Activated effector memory CD4-positive, alpha-beta T cell treated with anti-CD3 and anti-CD28 coated beads, Interleukin-2, amount 50 U/mL, for 16 hours (primary cell): ENCODE data around the gene HOXC6.
"Not testable (repeated sequence)": the region's sequence is repeated elsewhere in the genome, so short reads cannot be mapped to it uniquely, and the experiment has no call there.

ENCODE experiments used
- DNase-seq: peaks from one replicate; pipeline ENCODE4 v3.0.0-alpha.2; 2020

The HOXC6 gene

DNA sequence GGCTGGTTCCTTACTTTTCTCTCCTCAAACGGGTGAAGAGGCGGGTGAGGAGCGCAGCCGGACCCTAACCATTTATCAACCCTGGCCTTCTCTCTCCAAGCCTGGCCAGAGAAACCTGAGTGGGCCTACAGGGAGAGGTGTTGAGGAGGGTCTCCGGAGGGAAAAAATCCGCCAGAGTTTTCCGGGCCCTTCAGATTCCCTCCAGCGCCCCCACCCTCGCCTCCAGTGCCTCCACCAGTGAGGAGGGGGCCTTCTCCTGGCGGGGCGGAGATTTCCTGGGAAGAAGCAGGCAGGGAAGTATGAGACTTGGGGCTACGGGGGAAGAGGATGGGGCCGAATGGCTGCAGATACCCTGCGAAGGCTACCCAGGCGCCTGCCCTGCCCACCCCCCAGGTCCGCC, 3.2 kb downstream of the HOXC6 start:
- DNase-seq: no peak

DNA sequence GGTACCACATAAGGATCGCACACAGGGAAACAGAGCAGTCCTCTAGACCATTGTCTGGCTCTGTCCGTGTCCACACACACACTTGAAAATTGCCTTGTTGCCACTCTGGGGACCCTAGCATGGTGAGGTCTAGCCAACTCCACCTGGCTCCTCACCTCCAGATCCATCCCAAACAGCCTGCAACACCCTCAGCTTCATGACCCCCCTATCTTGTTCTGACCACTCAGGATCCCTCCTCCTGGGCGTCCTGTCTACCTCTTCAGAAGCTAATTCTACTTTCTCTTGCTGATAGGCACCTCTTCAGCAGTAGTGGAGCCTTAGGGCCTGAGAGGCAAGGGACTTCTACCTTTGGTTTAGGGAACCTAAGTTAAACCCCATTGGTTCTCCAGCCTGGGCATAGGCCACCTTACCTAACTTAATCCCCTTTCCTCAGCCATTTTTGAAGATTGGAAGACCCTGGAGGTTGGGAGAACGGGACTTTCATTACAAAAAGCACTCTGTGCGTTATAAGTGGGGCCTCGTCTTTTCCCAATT, 3.9 kb downstream of the HOXC6 start:
- DNase-seq: no peak

DNA sequence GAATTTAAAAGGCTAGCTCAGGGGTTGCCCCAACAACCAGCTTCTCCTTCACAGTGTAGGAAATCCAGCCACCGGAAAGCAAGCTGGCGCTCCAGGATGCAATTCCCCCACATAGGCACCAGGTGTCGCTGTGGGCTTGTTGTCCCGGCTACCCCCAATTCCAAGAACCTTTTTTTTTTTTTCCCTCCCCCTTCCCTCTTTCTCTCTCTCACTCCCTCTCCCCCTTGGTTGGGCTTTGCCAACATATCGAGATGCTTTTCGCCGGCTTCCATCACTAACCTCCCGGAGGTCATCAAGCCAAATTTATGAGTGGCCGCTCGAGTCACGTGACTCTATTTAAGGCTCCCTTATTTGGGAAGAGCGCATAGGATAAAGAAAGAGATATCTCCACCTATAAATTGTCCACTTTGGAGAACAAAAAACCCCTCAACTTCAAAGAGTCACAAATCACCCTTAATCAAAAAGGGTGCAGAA, 4.4 kb downstream of the HOXC6 start, which contains the start of gene HOXC5:
HOXC5 (plus strand) TSS at position 424 of the 474 bp plus-strand sequence. CDS start 73 bp downstream, outside the sequence.
- peak; percentile 82 for DNase-seq

DNA sequence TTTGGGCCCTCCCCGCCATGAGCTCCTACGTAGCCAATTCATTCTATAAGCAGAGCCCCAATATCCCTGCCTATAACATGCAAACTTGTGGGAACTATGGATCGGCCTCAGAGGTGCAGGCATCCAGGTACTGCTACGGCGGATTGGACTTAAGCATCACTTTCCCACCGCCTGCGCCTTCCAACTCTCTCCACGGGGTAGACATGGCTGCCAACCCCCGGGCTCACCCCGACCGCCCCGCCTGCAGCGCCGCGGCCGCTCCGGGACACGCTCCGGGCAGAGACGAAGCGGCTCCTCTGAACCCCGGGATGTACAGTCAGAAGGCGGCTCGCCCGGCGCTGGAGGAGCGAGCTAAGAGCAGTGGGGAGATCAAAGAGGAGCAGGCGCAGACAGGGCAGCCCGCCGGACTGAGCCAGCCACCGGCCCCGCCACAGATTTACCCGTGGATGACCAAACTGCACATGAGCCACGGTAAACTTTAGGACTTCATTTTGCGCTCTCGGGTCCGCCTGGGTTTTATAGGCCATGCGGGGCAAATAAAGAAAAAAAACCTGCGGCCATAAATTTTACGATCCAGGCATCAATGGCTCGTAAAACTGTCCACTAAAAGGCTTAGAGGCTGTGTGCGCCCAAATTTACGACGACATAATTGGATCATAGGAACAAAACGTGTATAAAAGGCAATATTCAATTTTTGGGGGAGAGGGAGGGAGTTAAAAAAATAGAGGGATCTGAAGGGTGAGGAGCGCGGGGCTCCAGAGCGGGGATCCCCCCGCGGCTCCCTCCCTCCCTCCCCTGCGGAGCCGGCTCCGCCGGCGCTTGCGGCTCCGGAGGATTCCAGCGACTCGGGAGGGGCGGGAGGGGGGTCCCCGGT, 5.1 kb downstream of the HOXC6 start:
- DNase-seq: no peak

DNA sequence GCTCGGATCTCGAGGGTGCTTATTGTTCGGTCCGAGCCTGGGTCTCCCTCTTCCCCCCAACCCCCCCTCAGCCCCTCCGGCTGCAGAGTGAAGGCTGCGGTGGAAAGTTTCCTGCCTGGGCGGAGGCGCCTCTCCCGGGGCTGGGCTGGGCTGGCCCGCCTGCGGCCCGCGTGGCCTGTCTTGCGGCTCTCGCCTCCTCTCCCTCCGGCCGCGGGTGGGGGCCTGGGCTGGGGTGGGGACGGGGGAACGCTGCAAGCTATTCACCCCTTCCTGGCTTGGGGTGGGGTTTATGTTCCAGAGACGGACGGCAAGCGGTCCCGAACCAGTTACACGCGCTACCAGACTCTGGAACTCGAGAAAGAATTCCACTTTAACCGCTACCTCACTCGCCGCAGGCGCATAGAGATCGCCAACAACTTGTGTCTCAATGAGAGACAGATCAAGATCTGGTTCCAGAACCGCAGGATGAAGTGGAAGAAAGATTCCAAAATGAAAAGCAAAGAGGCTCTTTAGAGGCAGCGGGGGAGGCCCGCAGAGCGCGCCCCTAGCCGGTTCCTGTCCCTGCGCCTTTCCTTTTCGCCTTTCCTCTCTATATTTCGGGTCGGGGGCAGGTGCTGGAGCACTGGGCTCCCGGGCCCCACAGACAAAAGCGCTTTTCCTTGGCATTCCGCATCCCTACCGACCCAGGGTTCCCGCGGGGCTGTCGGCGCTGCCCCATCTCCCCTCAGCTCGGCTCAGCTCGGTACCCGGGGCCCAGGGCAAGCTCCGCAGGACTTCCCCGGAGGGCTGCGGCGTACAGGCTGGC, 5.9 kb downstream of the HOXC6 start:
- no peak for DNase-seq

DNA sequence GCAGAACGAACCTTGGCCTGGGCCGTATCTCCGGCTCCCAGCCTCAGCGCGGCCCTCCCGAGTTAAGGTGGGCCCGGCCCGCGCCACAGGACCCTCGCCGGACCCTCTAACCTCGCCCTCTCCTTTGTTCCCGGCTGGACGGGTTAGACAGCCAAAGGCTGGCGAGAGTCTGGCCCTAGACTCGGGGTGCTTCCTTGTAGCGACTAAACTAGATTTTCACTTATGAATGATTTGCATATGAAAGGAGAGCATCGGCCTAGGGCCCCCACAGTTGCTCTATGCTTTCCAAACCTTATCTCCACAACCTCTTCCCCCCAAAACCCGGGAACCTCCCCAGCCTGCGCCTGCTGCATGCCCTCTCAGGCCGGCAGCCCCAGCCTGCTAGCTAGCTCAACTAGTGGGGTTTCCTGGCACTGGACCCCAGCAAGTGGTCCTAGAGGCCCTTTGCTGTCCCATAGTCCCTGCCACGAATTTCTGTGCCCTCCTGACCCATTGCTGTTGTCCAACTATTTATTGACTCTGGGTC, 6.6 kb downstream of the HOXC6 start:
- DNase-seq: no peak

DNA sequence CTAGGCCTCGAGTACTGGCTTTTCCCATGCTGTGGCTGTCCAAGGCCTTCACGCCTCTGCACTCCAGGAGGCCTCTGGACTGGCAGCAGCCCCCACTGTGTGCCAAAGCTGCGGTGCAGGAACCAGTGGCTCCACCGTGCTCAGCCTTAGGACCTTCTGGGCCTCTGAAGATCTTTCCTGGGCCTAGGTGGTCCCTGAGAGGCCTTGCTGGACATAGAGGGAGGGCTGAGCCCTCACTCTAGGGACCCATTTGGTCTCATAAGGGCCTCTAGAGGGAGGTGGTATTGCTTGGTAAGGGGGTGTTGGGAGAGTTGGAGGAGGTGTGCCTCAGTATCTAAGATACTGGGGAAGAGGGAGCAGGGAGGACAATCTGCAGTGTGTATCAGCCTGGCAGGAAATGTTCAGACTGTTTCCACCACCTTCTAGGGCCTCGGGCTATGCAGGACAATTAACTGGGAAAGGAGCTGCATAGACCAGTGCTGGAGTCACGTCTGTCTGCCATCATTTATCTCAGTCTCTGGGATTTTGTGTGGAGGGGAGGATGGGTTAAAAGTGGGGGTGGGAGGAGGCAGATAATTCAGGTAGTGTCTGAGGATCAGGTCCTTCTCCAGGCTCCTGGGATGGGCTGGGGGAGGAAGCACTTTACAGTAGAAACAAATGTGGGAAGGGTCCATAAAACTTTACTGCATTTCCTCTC, 7.5 kb downstream of the HOXC6 start:
- no peak for DNase-seq

DNA sequence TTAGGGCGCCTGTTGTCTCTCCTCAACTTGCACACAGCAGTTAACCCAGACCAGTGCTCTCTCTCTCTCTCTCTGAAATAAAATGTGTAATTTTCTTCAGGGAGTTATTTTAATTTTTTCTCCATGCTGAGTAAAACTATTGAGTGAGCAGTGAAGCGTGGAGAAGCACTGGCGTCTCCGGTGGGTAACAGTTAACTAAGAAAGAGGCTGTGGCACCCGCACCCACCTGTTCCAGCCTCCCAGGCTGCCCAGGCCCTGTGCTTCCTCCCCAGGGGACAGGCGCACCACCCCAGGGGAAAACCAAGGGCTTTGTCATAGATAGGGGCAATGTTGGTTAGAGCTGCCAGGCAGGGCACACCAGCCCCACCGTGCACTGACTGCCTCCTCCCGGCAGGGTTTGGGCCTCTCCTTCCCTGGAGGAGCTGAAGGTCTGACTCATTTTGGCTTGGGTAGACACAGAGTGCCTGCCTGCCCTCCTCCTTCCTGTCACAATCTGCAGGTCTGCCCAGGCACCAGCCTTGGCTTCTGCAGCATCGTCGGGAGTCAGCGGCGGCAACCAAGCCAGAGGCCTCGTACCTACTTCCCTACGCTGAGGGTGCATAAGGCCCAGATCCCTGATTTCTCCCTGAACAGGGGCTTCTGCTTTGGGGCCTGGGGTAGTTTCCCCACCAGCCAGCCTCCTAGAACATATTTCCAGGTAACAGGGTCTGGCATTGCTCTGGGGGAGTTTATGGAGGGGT, 8.6 kb downstream of the HOXC6 start:
- DNase-seq: no peak

DNA sequence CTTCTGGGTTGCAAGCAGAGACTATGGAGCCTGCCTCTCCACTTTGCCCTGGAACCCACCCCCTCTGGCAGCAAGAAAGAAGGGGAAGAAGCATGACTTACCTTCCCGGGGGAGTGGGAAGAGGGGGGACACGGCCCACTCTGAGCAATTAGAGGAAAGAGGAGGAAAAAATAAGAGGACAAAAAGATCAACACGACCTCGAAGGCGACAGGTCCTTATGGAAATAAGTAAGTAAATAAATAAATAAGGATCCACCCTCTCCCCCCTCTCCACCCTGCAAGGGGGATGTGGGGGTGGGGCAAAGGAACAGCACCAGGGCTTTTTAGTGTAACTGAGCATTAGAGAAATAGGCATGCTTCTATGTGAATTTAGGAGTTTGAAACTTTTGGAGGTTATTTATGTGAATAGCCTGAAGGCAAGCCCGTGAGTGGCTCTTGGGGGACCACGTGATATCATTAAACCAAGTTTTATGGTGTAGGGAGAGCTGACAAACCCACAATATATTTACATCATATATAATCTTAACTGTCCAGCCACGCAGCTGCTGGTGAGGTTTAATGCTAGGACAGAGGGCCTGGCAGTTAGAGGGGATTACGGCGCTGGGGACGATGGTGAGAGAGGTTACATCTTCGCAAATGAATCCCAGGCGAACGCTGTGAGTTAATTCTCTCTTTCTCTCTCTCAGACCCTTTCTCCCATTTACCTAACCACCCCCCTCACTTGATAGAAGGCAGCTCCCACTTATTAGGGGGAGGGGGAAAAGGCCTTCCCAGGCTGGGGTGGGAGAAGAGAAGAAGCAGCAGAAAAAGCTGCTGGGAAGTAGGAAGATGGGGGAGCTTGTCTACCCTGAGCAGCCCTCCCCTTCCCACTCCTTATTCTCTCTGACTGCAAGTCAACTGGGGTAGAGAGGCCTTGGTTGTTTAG, 9.4 kb downstream of the HOXC6 start:
- DNase-seq: no peak

DNA sequence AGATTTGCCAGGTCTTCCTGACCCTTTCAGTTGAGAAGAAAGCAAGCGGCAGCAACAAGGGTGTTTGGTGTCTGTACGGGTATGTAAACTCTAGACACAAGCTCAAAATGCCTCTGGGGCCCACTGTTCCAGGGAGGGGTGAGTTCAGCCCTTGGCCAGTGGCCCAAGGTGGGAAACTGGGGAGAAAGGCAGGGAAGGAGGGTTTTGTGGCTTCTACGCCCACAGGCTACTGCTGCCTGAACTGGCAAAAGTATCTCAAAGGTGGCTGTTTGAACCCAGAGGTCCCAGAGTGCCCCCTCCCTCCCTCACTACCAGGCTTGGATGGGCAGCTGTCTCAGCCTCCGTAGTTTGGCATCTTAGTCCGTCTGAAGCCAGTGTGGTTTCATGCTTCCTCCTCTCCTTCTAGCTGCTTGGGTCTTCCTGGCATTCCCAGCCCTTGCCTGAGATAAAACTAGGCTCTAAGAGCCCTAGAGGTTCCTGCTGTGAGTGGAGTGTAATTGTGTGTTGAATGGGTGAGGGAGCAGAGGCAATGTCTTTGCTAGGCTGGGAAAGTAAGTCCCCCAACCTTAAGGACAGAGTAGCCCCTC, 10.1 kb downstream of the HOXC6 start:
- DNase-seq: no peak

DNA sequence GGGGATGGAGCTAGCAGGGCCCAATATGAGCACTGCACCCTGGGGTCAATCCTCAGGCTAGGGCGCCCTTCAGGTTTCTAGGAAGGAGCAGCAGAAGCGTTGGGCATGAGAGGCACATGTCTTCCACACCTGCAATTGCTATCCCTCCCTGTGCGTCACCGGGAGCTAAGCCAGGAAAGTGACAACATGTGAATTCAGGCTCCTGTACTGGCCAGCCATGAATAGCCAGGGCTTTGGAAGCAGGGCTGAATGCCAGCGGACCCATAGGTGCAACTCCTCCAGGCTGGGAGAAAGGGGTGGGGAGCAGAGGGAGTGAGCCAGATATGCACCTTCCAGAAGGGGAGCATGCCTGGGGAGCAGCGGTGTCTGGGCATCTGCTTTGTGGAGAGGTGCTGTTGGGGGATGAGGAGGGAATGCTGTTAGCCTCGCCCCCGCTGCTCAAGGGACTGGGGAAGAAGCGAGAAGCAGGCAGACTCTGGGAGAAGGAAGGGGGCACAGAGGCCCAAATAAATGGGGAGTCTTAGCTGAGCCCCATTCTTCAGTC, 10.7 kb downstream of the HOXC6 start:
- DNase-seq: no peak

DNA sequence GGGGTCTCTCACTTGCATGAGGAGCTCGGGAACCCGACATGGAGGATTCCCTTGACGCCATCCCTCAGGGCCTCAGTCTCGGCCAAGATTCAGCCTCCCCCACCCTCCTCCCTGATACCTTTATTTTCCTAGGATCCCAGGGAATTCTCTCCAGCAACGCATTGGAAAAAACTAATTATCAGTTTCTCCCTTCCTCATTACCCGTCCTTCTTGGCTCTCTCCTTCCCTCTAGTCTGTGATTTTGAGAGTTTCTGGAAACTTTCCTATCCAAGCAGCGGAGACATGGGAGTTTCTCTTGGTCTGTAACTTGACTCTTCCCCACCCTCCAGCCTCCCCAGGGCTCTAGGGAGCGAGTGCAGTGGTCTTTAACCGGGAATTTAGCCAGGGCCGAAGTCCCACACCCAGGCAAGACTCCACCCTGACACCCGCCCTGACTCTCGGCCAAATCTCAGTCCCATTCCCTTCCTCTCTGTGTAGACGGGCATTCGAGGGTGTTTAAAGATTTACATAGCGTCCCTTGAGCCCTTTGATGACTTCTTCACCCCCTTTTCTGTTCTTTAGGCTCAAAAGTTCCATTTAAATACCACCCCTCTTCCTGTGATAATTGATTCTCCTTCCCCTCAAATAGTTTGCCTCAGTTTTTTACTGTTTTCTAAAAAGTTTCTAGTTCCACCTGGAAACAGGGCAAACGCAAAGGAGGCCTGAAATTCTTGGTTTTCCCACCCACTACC, 11.3 kb downstream of the HOXC6 start:
- DNase-seq: no peak

DNA sequence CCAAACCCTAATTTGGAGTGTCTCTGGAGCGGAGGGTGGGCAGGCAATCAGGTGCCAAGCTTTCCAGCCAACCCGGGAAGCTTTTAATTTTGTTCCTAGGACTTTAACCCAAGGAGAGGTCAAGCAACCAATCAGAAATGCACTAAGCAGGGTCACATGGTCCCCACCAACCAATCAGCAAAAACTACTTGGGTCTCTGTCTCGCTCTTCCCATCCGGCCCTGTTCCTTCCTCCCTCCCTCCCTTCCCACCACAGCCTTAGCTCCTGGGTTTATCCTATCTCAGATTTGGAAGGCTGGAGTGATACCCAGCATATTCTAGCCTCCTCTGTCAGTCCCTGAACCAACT, 11.9 kb downstream of the HOXC6 start:
- no peak for DNase-seq

DNA sequence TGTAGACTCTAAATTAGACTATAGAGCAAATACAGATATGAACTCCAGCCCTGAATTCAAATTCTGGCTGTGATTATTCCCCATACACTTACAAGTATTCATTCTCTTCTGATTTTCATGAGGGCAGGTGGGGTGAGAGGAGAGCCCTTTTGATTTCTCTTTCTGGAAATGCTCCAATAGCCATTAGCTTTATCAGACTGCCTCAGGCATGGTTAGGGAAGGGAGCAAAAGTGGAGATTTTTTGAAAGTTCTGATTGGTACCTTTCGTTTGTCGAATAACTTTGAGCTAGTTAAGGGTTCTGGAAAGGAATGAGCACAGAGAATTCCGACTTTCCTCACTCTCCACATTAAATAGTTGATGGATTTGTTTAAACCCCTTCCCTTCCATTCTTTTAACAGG, 12.4 kb downstream of the HOXC6 start:
- DNase-seq: no peak

DNA sequence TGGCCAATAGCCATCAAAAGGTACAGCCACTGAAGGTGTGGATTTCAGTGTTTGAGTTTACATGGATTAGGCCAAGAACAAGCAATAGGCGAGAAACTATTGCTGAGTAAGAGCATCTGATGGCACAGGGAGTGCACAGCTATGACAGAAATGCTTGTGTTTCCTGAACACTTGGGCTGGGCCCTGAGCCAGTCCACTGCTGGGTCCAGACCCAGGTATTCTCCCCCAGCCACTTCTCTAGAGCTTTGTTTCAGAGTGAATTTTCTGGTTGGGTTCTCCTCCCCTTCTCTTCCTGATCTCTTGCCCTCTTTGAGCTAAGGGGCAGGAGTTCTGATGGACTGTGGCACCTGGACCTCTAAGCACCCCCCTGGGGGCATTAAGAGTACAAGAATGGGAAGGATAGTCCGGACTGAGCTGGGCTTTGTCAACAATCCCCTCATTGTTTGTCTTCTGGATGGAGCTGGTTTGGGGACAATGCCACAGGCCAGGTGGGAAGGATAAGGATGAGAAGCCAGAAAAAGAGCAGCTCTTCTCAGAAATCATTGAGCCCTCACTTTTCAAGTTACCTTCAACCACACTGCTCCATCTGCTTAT, 13.0 kb downstream of the HOXC6 start:
- DNase-seq: no peak

DNA sequence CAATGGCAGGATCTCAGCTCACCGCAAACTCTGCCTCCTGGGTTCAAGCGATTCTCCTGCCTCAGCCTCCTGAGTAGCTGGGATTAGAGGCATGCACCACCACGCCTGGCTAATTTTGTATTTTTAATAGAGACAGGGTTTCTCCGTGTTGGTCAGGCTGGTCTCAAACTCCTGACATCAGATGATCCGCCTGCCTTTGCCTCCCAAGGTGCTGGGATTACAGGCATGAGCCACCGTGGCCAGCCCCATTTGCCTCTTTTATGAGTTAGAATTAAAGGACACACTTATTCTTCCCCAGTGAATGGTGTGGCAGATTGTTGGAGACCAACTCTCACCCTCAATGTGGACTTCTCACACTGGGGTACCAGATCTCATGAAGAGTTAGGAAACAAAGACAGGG, 13.8 kb downstream of the HOXC6 start:
- not testable (repeated sequence) for DNase-seq

DNA sequence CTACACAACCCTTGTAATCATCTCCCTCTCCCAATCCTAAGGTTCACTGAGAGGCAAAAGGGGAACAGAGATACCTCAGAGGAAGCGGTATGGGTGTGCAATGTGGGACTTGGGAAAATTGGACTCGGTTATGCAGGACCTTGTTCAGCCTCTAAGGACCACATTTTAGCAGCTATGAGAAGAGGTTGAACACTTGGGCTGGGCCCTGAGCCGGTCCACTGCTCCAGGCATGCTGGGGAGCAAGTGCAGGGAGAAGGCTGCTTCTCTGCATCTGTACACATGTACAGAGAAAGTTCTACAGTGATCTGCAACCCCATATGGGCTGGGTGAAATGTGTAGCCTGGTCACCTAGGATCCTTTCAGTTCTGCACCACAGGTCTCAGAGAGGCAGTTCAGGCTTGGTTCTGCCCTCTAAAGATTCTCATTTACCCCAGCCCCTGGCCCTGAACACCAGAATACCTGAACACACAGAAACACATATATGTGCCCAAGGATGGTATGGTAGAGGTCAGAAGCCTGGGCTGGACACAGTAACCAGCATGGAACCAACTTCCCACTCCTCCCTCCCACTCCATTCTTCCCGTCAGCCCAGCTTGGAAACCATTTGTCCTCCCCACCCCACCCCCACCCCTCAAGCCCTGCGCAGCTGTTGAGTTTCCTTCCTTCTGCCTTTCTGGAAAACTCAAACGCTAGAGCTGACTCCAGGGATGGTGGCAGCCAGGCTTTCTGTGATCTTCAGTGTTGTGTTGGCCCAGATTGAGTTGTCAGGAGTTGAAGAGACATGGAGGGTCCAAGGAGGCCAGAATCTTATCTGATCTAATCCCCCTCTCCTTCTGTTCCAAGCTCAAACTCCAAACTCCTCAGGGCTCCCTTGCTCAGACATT, 15.0 kb downstream of the HOXC6 start:
- DNase-seq: no peak
